H1 (cell line): ENCODE data around the gene SOCS6. TPM values are rescaled to one million over a fixed set of nuclear protein-coding genes. Genes with fewer than 3 reads are reported as not detected.

Experiments used
- CTCF ChIA-PET: fragments of 300-600 bp; sonication (Branson Sonifier 250); formaldehyde crosslinking; loops from one replicate; lab custom pipeline; 2021; ENCODE audit not compliant: partially characterized antibody; lab: Charles Lee
- POLR2A ChIA-PET: fragments of 300-600 bp; sonication (Branson Sonifier 250); formaldehyde crosslinking; loops from one replicate; lab custom pipeline; 2021; ENCODE audit warnings: inconsistent platforms; ENCODE audit not compliant: partially characterized antibody; lab: Charles Lee
- DNase-seq, 2 experiments: peaks; one replicate each; pipeline versions ENCODE4 v3.0.0 to v3.0.0-alpha.2; 2010 to 2022; ENCODE audit warnings: low spot score in 2 of 2, low read depth in 1 of 2, mixed read lengths in 1 of 2
- FAIRE-seq: peaks from 2 replicates; lab custom pipeline; 2011; peaks lifted over from hg19 to GRCh38; lab: Jason Lieb, UNC
- H2AFZ ChIP-seq: 2 replicates; pipeline ENCODE4 v1.8.1; 2012; ENCODE audit warnings: low read length, inconsistent platforms
- H2AK5ac ChIP-seq: 2 replicates; pipeline ENCODE4 v1.6.1; 2013; ENCODE audit warnings: low read depth, low read length
- H2BK120ac ChIP-seq: replicated peaks from 2 replicates; pipeline ENCODE3; 2013; ENCODE audit warnings: low read depth, low read length, inconsistent platforms
- H2BK12ac ChIP-seq: 2 replicates; pipeline ENCODE4 v1.6.1; 2013; ENCODE audit warnings: low read depth, low read length
- H2BK15ac ChIP-seq: 2 replicates; pipeline ENCODE4 v1.6.1; 2013; ENCODE audit warnings: low read length
- H2BK20ac ChIP-seq: 2 replicates; pipeline ENCODE4 v1.6.1; 2013; ENCODE audit warnings: low read length
- H2BK5ac ChIP-seq: 2 replicates; pipeline ENCODE4 v1.6.1; 2013; ENCODE audit warnings: low read depth, low read length
- H3K14ac ChIP-seq: 2 replicates; pipeline ENCODE4 v1.6.1; 2013; ENCODE audit warnings: inconsistent platforms; ENCODE audit not compliant: insufficient read length
- H3K18ac ChIP-seq: 2 replicates; pipeline ENCODE4 v1.6.1; 2013; ENCODE audit warnings: low read length; ENCODE audit errors: extremely low read depth
- H3K23ac ChIP-seq: 2 replicates; pipeline ENCODE4 v1.6.1; 2013; ENCODE audit warnings: inconsistent platforms; ENCODE audit not compliant: insufficient read length
- H3K23me2 ChIP-seq: 2 replicates; pipeline ENCODE4 v1.6.1; 2013; ENCODE audit warnings: low read depth, low read length
- H3K27ac ChIP-seq: 2 replicates; pipeline ENCODE4 v1.6.1; 2011; ENCODE audit warnings: low read depth, low read length, inconsistent platforms
- H3K27me3 ChIP-seq, 4 experiments: replicated peaks in 1 of 4; 1 replicate in 1 of 4; 2 replicates in 3 of 4; pipeline versions ENCODE4 v1.6.1 to v1.8.1; 2011 to 2013; ENCODE audit warnings: low read length in 3 of 4, mild to moderate bottlenecking in 3 of 4, inconsistent platforms in 2 of 4, mixed read lengths in 2 of 4, moderate library complexity in 1 of 4; ENCODE audit not compliant: control insufficient read depth in 3 of 4, insufficient read depth in 3 of 4; ENCODE audit errors: extremely low read depth in 1 of 4
- H3K36me3 ChIP-seq, 4 experiments: 2 replicates each; pipeline versions ENCODE4 v1.6.1 to v1.8.1; 2011 to 2013; ENCODE audit warnings: mild to moderate bottlenecking in 4 of 4, low read length in 3 of 4, moderate library complexity in 2 of 4, control low read depth in 1 of 4, inconsistent platforms in 1 of 4; ENCODE audit not compliant: insufficient read depth in 4 of 4, control insufficient read depth in 2 of 4
- H3K4ac ChIP-seq: replicated peaks from 2 replicates; pipeline ENCODE3; 2013; ENCODE audit warnings: low read length, low read depth, mixed read lengths, inconsistent platforms; ENCODE audit not compliant: insufficient read length
- H3K4me1 ChIP-seq, 4 experiments: replicated peaks in 1 of 4; 1 replicate in 1 of 4; 2 replicates in 3 of 4; pipeline versions ENCODE4 v1.6.1 to v1.8.1; 2011 to 2013; ENCODE audit warnings: low read length in 3 of 4, inconsistent platforms in 2 of 4, mixed read lengths in 1 of 4; ENCODE audit not compliant: insufficient read depth in 4 of 4, control insufficient read depth in 3 of 4
- H3K4me2 ChIP-seq, 2 experiments: 2 replicates each; pipeline versions ENCODE4 v1.6.1 to v1.8.1; 2011 to 2013; ENCODE audit warnings: low read depth in 2 of 2, low read length in 2 of 2, control low read depth in 1 of 2, inconsistent platforms in 1 of 2, mild to moderate bottlenecking in 1 of 2; ENCODE audit not compliant: insufficient read depth in 1 of 2
- H3K4me3 ChIP-seq, 4 experiments: fragments of 200-600, 300-600 bp in 1 of 4; sonication (generic), shearing (Covaris generic), sonication (Bioruptor Twin) in 1 of 4; 2 replicates each; pipeline versions ENCODE4 v1.5.1 to v1.8.1; 2011 to 2016; ENCODE audit warnings: low read length in 4 of 4, low read depth in 3 of 4, control low read depth in 2 of 4, inconsistent platforms in 2 of 4, mild to moderate bottlenecking in 2 of 4, mixed read lengths in 1 of 4, moderate library complexity in 1 of 4; ENCODE audit not compliant: insufficient read depth in 2 of 4; ENCODE audit errors: extremely low read depth in 1 of 4
- H3K56ac ChIP-seq: replicated peaks from 2 replicates; pipeline ENCODE3; 2013; ENCODE audit warnings: low read depth, mild to moderate bottlenecking, mixed read lengths, low read length, inconsistent platforms; ENCODE audit not compliant: insufficient read length
- H3K79me1 ChIP-seq: 2 replicates; pipeline ENCODE4 v1.6.1; 2013; ENCODE audit warnings: low read depth, low read length, control low read depth
- H3K79me2 ChIP-seq, 2 experiments: 2 replicates each; pipeline versions ENCODE4 v1.6.1 to v1.8.1; 2012 to 2013; ENCODE audit warnings: low read length in 2 of 2, mild to moderate bottlenecking in 2 of 2, inconsistent platforms in 1 of 2; ENCODE audit not compliant: insufficient read depth in 2 of 2, control insufficient read depth in 1 of 2
- H3K9ac ChIP-seq, 4 experiments: replicated peaks in 1 of 4; 1 replicate in 1 of 4; 2 replicates in 3 of 4; pipeline versions ENCODE4 v1.6.1 to v1.8.1; 2011 to 2013; ENCODE audit warnings: low read depth in 3 of 4, low read length in 3 of 4, control low read depth in 2 of 4, mild to moderate bottlenecking in 2 of 4, moderate library complexity in 2 of 4, inconsistent platforms in 1 of 4; ENCODE audit errors: extremely low read depth in 1 of 4
- H3K9me3 ChIP-seq, 2 experiments: 2 replicates each; pipeline versions ENCODE4 v1.6.1 to v1.8.1; 2012 to 2013; ENCODE audit warnings: mild to moderate bottlenecking in 2 of 2, moderate library complexity in 2 of 2, control low read depth in 1 of 2, inconsistent platforms in 1 of 2, low read depth in 1 of 2, low read length in 1 of 2, mixed read lengths in 1 of 2; ENCODE audit not compliant: insufficient read depth in 2 of 2
- H4K20me1 ChIP-seq, 2 experiments: replicated peaks in 1 of 2; 2 replicates each; pipeline versions ENCODE3 to v1.8.1; 2011 to 2013; ENCODE audit warnings: inconsistent platforms in 2 of 2, low read length in 2 of 2, mild to moderate bottlenecking in 1 of 2; ENCODE audit not compliant: insufficient read depth in 2 of 2, control insufficient read depth in 1 of 2
- H4K5ac ChIP-seq: 2 replicates; pipeline ENCODE4 v1.6.1; 2013; ENCODE audit warnings: low read length, low read depth, mixed read lengths, inconsistent platforms; ENCODE audit not compliant: insufficient read length
- H4K8ac ChIP-seq: 2 replicates; pipeline ENCODE4 v1.8.0; 2013; ENCODE audit warnings: mild to moderate bottlenecking, moderate library complexity, low read length, inconsistent platforms; ENCODE audit not compliant: insufficient read depth; ENCODE audit errors: extremely low read depth
- H4K91ac ChIP-seq: replicated peaks from 2 replicates; pipeline ENCODE3; 2013; ENCODE audit warnings: low read length, mixed read lengths, inconsistent platforms; ENCODE audit not compliant: insufficient read length
- BACH1 ChIP-seq: IDR thresholded peaks from 2 replicates; pipeline ENCODE4 v1.6.1; 2012; ENCODE audit warnings: low read length, improper control_type of control experiment
- CREB1 ChIP-seq: IDR thresholded peaks from 2 replicates; pipeline ENCODE4 v1.6.1; 2012; ENCODE audit warnings: inconsistent platforms
- CTCF ChIP-seq, 3 experiments: IDR thresholded peaks; 1 replicate in 2 of 3; 2 replicates in 1 of 3; pipeline versions ENCODE4 v1.5.1 to v1.6.1; 2011; ENCODE audit warnings: low read length in 3 of 3, mild to moderate bottlenecking in 3 of 3, inconsistent platforms in 2 of 3, low read depth in 1 of 3, moderate library complexity in 1 of 3; ENCODE audit not compliant: insufficient read depth in 1 of 3; ENCODE audit errors: control extremely low read depth in 1 of 3
- GTF2F1 ChIP-seq: IDR thresholded peaks from 2 replicates; pipeline ENCODE4 v1.6.1; 2012; ENCODE audit warnings: low read depth, low read length, improper control_type of control experiment, borderline replicate concordance
- HDAC2 ChIP-seq, 2 experiments: fragments of 300-600 bp in 1 of 2; sonication (generic) in 1 of 2; IDR thresholded peaks; 2 replicates each; pipeline ENCODE4 v1.6.1; 2011 to 2012; ENCODE audit warnings: low read depth in 2 of 2, low read length in 2 of 2, mild to moderate bottlenecking in 2 of 2, moderate library complexity in 2 of 2, borderline replicate concordance in 1 of 2, inconsistent platforms in 1 of 2
- NANOG ChIP-seq: IDR thresholded peaks from 2 replicates; pipeline ENCODE4 v1.6.1; 2011; ENCODE audit warnings: low read length, low read depth, mild to moderate bottlenecking, inconsistent platforms; ENCODE audit not compliant: insufficient read depth, poor library complexity, severe bottlenecking
- PHF8 ChIP-seq: fragments of 200-600 bp; sonication (generic); conservative IDR thresholded peaks from 2 replicates; pipeline ENCODE4 v1.7.1; 2012; ENCODE audit warnings: low read depth, mild to moderate bottlenecking, inconsistent platforms, low read length, moderate library complexity
- POLR2A ChIP-seq, 2 experiments: IDR thresholded peaks; 1 replicate in 1 of 2; 2 replicates in 1 of 2; pipeline ENCODE4 v1.6.1; 2011; ENCODE audit warnings: low read depth in 2 of 2, low read length in 2 of 2, mild to moderate bottlenecking in 2 of 2; ENCODE audit errors: control extremely low read depth in 1 of 2
- SIN3A ChIP-seq, 2 experiments: IDR thresholded peaks in 1 of 2; conservative IDR thresholded peaks in 1 of 2; 2 replicates each; pipeline ENCODE4 v1.6.1; 2011 to 2012; ENCODE audit warnings: low read length in 2 of 2, improper control_type of control experiment in 1 of 2, low read depth in 1 of 2, mild to moderate bottlenecking in 1 of 2
- SP1 ChIP-seq: IDR thresholded peaks from 2 replicates; pipeline ENCODE4 v1.6.1; 2011; ENCODE audit warnings: low read depth, low read length
- TBP ChIP-seq: IDR thresholded peaks from 2 replicates; pipeline ENCODE4 v1.6.1; 2011; ENCODE audit warnings: low read depth, low read length, improper control_type of control experiment
- ZNF274 ChIP-seq: IDR thresholded peaks from 2 replicates; pipeline ENCODE4 v1.7.0; 2012; ENCODE audit warnings: low read length, borderline replicate concordance; ENCODE audit errors: extremely low read depth
- WGBS, 2 experiments: shearing (Covaris generic) in 1 of 2; methylation state at CpG; one replicate each; pipeline versions ENCODE4 v1.1.6 to v1.1.7; 2013 to 2015; ENCODE audit warnings: low lambda C conversion rate in 2 of 2, mixed read lengths in 2 of 2, inconsistent platforms in 1 of 2, low coverage in 1 of 2, missing lambda C conversion rate in 1 of 2; ENCODE audit not compliant: insufficient replicate concordance in 2 of 2, insufficient coverage in 1 of 2, insufficient read length in 1 of 2; ENCODE audit errors: extremely low coverage in 1 of 2, missing lambda C conversion rate in 1 of 2; 5-methylcytosine and 5-hydroxymethylcytosine counted together
- polyA plus RNA-seq, 7 experiments: library from polyadenylated mRNA; depleted of rRNA in 3 of 7; stranded (reverse) in 5 of 7; unstranded in 2 of 7; fragments of >200 nt in 5 of 7; fragments of 200-250 nt in 2 of 7; gene quantifications; 1 replicate in 5 of 7; 2 replicates in 1 of 7; 4 replicates in 1 of 7; pipeline versions ENCODE4 v1.2.1 to v1.2.3, GENCODE V29; 2011 to 2013; ENCODE audit warnings: missing spikeins in 2 of 7, mixed read lengths in 2 of 7
- total RNA-seq: library from RNA; stranded (reverse); fragmentation: NEBNext Ultra II Directional; extraction: Animal tissue kit (Norgen Biotek cat#: 25700); gene quantifications from 2 replicates; pipeline ENCODE4 v1.2.1, GENCODE V29; 2021

The SOCS6 gene
- total and polyA plus RNA-seq, 2 of the 8 experiments (the other 6 are each of a cell fraction or from before 2014, with no cell fraction given) = 9.1 to 22.9 TPM

- POLR2A ChIA-PET = interaction anchor here (1.6 kb wide), 1 partner anchor 11 kb away, joined by 3 read pairs; no protein-coding TSS in a partner anchor
- no peak overlapping the region for H4K8ac ChIP-seq
- no peaks in the 10 kb centered on the region for H4K20me1 ChIP-seq
- no peaks in the 10 kb centered on the region for H3K27me3 ChIP-seq
- no peak overlapping the region for H2BK5ac ChIP-seq
- DNase-seq = no peak
- WGBS, 2 experiments = 88% methylated on average over 4 of the region's 4 CpGs; no CpG with 5 or more reads in 1 of the 2 experiments
- no peaks in the 10 kb centered on the region; a peak in 1 of 8 replicates for H3K36me3 ChIP-seq
- H3K4me1 ChIP-seq = peaks cover 2 to 15% (median 9%) of the 10 kb centered on the region in 4 experiments; a peak in 5 of 7 replicates
- no peak overlapping the region for H2AK5ac ChIP-seq
- H3K4ac ChIP-seq = no peak overlapping the region
- H4K91ac ChIP-seq = no peak overlapping the region
- no peaks in the 10 kb centered on the region for H3K79me2 ChIP-seq
- no peak overlapping the region for H4K5ac ChIP-seq
- no peak overlapping the region for H3K27ac ChIP-seq
- H2BK15ac ChIP-seq = no peak overlapping the region
- H3K9me3 ChIP-seq = no peaks in the 10 kb centered on the region
- no peak overlapping the region for H2BK12ac ChIP-seq
- H3K4me2 ChIP-seq = no peak overlapping the region
- H3K56ac ChIP-seq = no peak overlapping the region
- H3K23me2 ChIP-seq = no peaks in the 10 kb centered on the region
- H3K4me3 ChIP-seq = no peak overlapping the region
- no peak overlapping the region for H2AFZ ChIP-seq
- H3K9ac ChIP-seq = no peak overlapping the region
- no peak overlapping the region for H3K14ac ChIP-seq
- FAIRE-seq = no peak
- CTCF ChIA-PET = interaction anchor here (1.5 to 1.7 kb wide), 2 partner anchors 9 to 127 kb away, joined by 3 to 4 read pairs; no protein-coding TSS in a partner anchor
- H2BK120ac ChIP-seq = peak overlapping the region; percentile 33
- H3K18ac ChIP-seq = no peak overlapping the region
- no peaks in the 10 kb centered on the region for H3K79me1 ChIP-seq
- no peak overlapping the region for H2BK20ac ChIP-seq
- H3K23ac ChIP-seq = no peak overlapping the region
- no peak for TF ChIP-seq GTF2F1
- TF ChIP-seq ZNF274 = no peak
- TF ChIP-seq CTCF (IDR thresholded peaks at IDR 0.05; ENCODE audit: control extremely low read depth in 1 of 3, insufficient read depth in 1 of 3, low read depth in 1 of 3, low read length in 3 of 3) = no peak
- TF ChIP-seq PHF8 = no peak
- no peak for TF ChIP-seq SP1
- no peak for TF ChIP-seq SIN3A (conservative IDR thresholded peaks at IDR 0.05 in 1 of 2, IDR thresholded peaks at IDR 0.05 in 1 of 2; ENCODE audit: low read depth in 1 of 2, low read length in 2 of 2)
- TF ChIP-seq HDAC2 (IDR thresholded peaks at IDR 0.05; ENCODE audit: borderline replicate concordance in 1 of 2, low read depth in 2 of 2, low read length in 2 of 2) = no peak
- no peak for TF ChIP-seq NANOG
- no peak for TF ChIP-seq CREB1
- TF ChIP-seq POLR2A (IDR thresholded peaks at IDR 0.05; ENCODE audit: control extremely low read depth in 1 of 2, low read depth in 2 of 2, low read length in 2 of 2) = no peak
- TF ChIP-seq TBP = no peak
- no peak for TF ChIP-seq BACH1
These were observed 73.4 kb downstream of the SOCS6 start for GRCh38 chr18:70362258-70362657.
